GM13977 (cell line): ENCODE measurements around the gene JCAD.

Experiments used
- DNase-seq: peaks from one replicate; pipeline ENCODE4 v3.0.0; 2012; ENCODE audit warnings: low spot score
- CTCF ChIP-seq: IDR thresholded peaks from 2 replicates; pipeline ENCODE4 v1.5.1; 2012; ENCODE audit warnings: mild to moderate bottlenecking, control low read depth; ENCODE audit not compliant: insufficient read depth; ENCODE audit errors: extremely low read depth, missing control alignments
- in situ Hi-C: fragments of 300-500 bp; cut with MboI; formaldehyde crosslinking; loops from one replicate; pipeline ENCODE4 v1.12.0; 2022; ENCODE audit warnings: low sequenced_read_pairs, low pct_unique_long_range_greater_than_20kb, mixed read lengths, inconsistent platforms; ENCODE audit not compliant: unreplicated experiment

Gene JCAD

DNA sequence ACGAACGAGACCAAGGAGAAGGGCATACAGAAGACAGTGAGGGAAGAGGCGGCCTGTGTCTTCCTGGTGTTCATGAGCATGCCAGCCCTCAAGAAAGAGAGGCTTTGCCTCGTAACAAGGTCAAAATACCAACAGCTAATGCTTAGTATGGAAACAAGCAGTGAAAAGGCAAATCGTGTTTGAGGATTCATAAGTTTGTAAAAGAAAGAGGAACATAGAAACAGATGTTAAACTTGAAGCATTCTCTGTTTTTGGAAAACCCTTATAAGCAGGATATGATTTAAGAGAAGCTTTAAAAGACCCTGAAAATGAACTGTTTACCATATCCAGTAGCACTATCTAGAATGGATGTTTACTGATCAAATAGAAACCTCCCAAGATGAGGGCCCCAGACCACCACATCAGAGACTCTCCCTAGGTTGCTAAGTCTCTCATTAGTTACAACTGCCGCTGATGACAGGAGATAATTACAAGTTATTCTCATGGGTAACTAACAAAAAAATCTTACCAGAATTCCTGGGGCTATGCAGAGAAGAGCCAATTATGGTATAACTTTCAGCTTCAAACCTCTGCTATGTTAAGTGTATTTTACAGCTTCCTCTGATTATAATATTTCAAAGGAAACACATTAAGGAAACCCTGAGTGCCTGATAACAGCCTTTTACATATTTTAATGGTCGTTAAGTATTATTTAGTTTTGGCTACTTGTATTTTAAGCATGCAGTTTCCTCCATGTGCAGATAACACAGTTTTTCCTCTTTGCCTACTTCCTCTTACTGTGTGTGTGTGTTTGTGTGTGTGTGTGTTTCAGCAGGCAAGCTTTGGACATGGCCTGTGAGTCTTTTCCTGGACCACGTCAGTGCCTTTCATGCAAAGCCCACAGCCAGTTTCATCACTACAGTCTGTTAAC is 17.9 kb downstream of the JCAD start:
- in situ Hi-C loops, result no loop called here
- DNase-seq, result no peak
- TF ChIP-seq CTCF, result no peak

DNA sequence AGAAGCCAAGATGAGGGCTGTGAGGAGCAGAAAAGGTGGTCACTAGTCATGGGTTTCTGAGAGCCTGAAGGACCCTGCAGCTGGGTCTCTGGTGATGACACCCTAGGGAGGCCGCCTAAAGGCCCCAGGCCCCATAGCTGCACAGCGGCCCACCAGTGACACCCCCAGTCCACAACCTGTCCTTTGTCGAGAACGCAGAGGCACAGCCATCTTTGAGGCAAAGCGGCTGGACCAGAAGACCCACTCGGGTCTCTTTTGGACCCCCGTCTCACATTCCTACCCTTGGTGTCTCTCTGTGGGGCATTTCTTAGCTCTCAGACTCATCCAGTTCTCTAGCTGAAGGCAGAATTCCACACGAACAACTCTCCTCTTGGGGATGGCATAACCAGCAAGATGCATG is 18.8 kb downstream of the JCAD start:
- no peak for TF ChIP-seq CTCF
- DNase-seq, result no peak
- in situ Hi-C loops, result no loop called here

DNA sequence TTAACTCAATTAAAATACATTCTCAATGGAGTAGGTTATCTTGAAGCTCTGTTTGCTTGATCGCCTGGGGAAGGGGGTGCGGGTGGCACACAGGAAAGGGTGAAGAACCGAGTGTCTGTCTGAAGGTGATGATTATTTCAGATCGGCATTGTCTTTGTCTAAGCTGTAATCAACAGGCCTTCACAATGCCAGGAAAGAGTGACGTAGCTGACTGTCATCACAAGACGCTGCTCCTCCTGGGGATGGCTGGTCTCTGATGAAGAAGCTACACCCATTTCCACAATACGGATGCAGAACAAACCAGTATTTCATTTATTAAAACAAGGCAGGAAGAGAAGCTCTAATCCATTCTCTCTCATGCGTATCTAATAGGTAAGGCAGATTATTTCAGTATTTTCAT is 19.4 kb downstream of the JCAD start:
- DNase-seq, result no peak
- in situ Hi-C loops, result no loop called here
- no peak for TF ChIP-seq CTCF

- in situ Hi-C loops, result no loop called here
- DNase-seq, result no peak
- no peak for TF ChIP-seq CTCF
Measured at GRCh38 chr10:30039567-30039966, 19.8 kb downstream of the JCAD start.

DNA sequence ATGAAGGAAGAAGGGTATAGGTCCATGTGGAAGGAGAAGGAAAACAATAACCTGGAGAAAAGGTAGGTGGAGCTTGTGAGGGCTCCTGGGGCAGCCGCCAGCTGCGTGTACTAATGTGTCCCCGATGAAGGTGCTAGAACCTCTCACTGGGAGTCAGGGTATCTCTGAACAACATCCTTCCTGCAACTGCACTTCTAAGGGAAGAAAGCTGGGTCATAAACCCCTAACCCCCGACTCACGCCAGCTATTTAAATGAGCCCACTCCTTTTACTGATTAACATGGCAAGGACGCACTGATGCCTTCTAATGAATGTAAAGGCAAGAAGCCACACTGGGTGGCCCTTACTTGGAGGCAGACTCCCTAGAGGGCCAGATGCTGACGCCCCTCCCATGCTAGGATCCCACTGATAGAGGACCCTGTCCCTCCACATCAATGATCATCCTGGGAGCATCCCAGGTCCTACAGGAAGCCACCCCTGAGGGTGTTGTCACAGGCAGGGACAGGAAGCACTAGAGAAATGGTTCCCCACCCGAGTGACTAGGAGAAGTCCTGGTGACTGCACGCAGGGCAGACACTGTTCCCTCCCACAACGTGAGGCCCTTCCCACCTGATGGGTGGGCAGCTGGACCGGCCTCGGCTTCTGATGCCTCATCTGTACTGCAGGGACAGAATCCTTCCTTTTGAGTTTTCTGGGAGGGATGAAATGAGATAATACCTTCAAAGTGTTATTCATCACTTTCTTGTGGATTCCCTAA is 20.4 kb downstream of the JCAD start:
- DNase-seq, result no peak
- no peak for TF ChIP-seq CTCF
- in situ Hi-C loops, result no loop called here

DNA sequence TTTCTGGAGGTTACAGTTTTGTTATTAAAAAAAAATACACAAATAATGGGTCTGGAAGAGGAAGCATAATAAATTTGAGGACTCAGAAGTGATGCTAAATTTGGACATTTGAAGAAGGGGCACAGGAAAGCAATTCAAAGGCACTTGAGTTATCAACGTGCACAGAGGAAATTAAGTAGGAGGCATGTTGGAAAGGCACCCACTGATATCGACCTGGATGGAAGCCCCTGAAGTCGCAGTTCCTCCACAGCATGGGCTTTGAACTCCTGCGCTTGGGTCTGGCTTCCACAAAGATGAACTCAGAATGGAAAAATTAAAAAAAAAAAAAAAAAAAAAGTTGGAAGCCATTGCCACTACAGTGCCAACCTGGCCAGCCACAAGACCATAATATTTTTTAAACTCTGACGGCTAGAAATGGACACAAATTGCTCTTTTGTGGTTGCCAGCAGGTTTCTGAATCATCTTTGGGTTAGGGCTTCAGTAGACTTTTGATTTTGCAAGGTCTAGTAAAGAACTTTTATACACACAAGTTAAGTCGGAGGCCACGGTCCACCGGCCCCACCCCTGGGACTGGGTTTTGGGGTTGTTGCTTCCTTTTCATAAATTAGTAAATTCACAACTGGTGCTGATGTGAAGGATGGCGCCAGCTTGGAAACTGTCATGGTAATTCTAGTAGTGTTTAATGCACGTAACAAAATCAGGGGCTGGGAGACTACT is 21.6 kb downstream of the JCAD start:
- no peak for TF ChIP-seq CTCF
- in situ Hi-C loops, result no loop called here
- no peak for DNase-seq
